H1 (cell line): ENCODE results near the gene ARF6.

ENCODE experiments used
- CEBPB ChIP-seq: IDR thresholded peaks from 2 replicates; pipeline ENCODE4 v1.6.1; 2012; ENCODE audit warnings: low read depth, low read length
- CREB1 ChIP-seq: IDR thresholded peaks from 2 replicates; pipeline ENCODE4 v1.6.1; 2012; ENCODE audit warnings: inconsistent platforms
- CTBP2 ChIP-seq: IDR thresholded peaks from 2 replicates; pipeline ENCODE4 v1.7.0; 2011; ENCODE audit warnings: borderline replicate concordance, mild to moderate bottlenecking, moderate library complexity, mixed read lengths, low read length; ENCODE audit not compliant: insufficient read depth, insufficient read length
- CTCF ChIP-seq, 3 experiments: IDR thresholded peaks; 1 replicate in 2 of 3; 2 replicates in 1 of 3; pipeline versions ENCODE4 v1.5.1 to v1.6.1; 2011; ENCODE audit warnings: low read length in 3 of 3, mild to moderate bottlenecking in 3 of 3, inconsistent platforms in 2 of 3, low read depth in 1 of 3, moderate library complexity in 1 of 3; ENCODE audit not compliant: insufficient read depth in 1 of 3; ENCODE audit errors: control extremely low read depth in 1 of 3
- JUND ChIP-seq: IDR thresholded peaks from 2 replicates; pipeline ENCODE4 v1.6.1; 2011; ENCODE audit warnings: mild to moderate bottlenecking, improper control_type of control experiment, low read length
- POLR2A ChIP-seq, 2 experiments: IDR thresholded peaks; 1 replicate in 1 of 2; 2 replicates in 1 of 2; pipeline ENCODE4 v1.6.1; 2011; ENCODE audit warnings: low read depth in 2 of 2, low read length in 2 of 2, mild to moderate bottlenecking in 2 of 2; ENCODE audit errors: control extremely low read depth in 1 of 2
- POLR2AphosphoS5 ChIP-seq: IDR thresholded peaks from 2 replicates; pipeline ENCODE4 v1.6.1; 2011; ENCODE audit warnings: low read depth, low read length
- RFX5 ChIP-seq: IDR thresholded peaks from 2 replicates; pipeline ENCODE4 v1.6.1; 2011; ENCODE audit warnings: low read depth, low read length, improper control_type of control experiment, borderline replicate concordance
- SP4 ChIP-seq: IDR thresholded peaks from 2 replicates; pipeline ENCODE4 v1.6.1; 2012; ENCODE audit warnings: low read length, inconsistent platforms
- TEAD4 ChIP-seq: IDR thresholded peaks from 2 replicates; pipeline ENCODE4 v1.6.1; 2012; ENCODE audit warnings: low read depth, low read length, inconsistent platforms, mixed read lengths
- TF ChIP-seq, protein P1 (sequence below): IDR thresholded peaks from 2 replicates; pipeline ENCODE4 v1.6.1; 2012; ENCODE audit warnings: low read length, inconsistent platforms
- TF ChIP-seq, protein P2 (sequence below): IDR thresholded peaks from 2 replicates; pipeline ENCODE4 v1.6.1; 2011; ENCODE audit warnings: low read depth, mild to moderate bottlenecking, low read length; ENCODE audit not compliant: insufficient read depth

GRCh38 chr14:49921401-49921800, 28.5 kb downstream of the ARF6 start:
- TF ChIP-seq CTCF (IDR thresholded peaks at IDR 0.05; ENCODE audit: control extremely low read depth in 1 of 3, insufficient read depth in 1 of 3, low read depth in 1 of 3, low read length in 3 of 3) (no peak), CREB1 (no peak), POLR2A (IDR thresholded peaks at IDR 0.05; ENCODE audit: control extremely low read depth in 1 of 2, low read depth in 2 of 2, low read length in 2 of 2) (no peak), CEBPB (no peak), CTBP2 (no peak), RFX5 (no peak), TEAD4 (no peak), JUND (no peak), SP4 (no peak), POLR2AphosphoS5 (no peak)
- TF ChIP-seq, protein P1, sequence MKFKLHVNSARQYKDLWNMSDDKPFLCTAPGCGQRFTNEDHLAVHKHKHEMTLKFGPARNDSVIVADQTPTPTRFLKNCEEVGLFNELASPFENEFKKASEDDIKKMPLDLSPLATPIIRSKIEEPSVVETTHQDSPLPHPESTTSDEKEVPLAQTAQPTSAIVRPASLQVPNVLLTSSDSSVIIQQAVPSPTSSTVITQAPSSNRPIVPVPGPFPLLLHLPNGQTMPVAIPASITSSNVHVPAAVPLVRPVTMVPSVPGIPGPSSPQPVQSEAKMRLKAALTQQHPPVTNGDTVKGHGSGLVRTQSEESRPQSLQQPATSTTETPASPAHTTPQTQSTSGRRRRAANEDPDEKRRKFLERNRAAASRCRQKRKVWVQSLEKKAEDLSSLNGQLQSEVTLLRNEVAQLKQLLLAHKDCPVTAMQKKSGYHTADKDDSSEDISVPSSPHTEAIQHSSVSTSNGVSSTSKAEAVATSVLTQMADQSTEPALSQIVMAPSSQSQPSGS = no peak
- TF ChIP-seq, protein P2, sequence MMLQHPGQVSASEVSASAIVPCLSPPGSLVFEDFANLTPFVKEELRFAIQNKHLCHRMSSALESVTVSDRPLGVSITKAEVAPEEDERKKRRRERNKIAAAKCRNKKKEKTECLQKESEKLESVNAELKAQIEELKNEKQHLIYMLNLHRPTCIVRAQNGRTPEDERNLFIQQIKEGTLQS = no peak
